Mesangial cell (primary cell): Measurements from ENCODE around the gene ERC1. TPM values are rescaled to one million over a fixed set of nuclear protein-coding genes. Genes with fewer than 3 reads are reported as not detected.

Experiments
- total RNA-seq: library from RNA; depleted of rRNA; stranded (reverse); fragments of >200 nt; gene quantifications from 2 replicates; pipeline ENCODE4 v1.2.3, GENCODE V29; 2015

ERC1 gene
- 13.5 and 21.9 TPM in 2 replicates for total RNA-seq

DNA sequence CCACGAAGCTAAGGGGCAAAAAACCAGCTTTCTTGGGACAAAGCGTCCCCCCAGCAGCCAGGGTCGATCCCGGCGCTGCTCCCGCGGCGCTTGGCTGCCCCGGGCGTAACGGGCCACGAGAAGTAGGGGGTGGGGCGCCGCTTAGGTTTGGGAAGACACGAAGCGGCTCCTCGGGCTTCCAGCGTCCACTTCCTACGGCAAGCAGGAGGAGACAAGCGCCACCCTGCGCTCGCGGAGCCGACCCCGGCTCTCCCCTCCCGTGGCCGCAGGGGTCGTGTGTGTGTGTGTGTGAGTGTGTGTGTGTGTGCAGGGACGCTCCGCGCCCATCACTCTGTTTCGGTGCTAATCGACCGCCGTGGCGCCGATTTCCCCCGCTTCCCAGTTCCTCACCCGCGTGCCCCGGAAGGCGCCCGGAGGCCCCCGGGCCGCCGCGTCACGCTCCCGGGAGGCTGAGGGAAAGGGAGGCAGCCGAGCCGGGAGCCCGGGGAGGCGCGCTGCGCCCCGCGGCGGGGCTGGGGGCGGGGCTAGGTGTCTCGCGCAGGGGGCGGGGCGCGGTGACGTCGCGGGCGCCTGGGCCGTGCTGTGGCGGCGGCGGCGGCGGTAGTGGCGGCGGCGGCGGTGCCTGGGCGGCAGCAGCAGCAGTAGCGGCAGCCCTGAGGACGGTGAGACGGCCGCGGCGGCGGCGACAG lies at the start of gene ERC1:
Gene ERC1 (plus strand): TSS at position 563 of the 689 bp plus-strand sequence. CDS start 36,681 bp downstream, outside the sequence.

DNA sequence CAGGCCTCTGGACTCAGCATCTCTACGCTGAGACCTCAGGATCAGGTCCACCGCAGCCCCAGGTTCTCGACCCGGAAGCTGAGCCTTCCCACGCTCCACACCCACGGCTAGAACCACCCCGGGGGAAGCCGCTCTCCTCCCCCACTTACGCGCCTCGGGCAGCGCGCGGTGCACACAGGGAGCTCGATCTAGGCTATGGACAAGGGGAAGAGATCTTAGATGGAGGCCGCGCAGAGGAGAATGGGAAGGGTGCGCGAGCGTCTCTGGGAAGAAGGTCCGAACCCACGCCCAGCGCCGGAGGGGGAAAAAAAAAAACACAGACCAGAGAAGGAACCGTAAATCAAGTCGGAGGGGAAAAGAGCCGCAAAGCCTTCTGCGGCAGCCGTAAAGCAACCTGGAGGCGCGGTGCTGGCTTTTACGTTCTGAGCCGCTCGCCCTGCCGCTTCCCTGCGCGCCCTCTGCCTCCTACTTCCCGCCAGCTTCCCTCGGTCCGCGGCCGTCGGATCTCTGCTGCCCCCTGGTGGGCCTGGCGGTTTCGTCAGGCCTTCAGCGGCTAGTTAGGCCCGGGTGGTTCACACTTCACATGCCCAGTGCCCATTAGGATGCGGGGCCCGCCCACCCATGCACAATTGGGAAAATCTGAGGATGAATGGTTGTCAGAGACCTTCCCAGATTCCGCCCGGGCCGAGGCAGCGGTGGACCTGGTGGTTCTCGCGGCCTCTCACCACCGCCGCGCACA lies 41.4 kb upstream of the ERC1 start, which contains the start of gene RAD52:
Gene RAD52 (minus strand): TSS at position 242 of the 739 bp plus-strand sequence. CDS start 16,636 bp downstream, outside the sequence.

Other genes with a start within 250 kb of the ERC1 start
- 67.3 and 96.7 TPM in 2 replicates for gene WNK1, start 238.6 kb upstream of the ERC1 start, total RNA-seq
- gene RAD52, start 41.5 kb upstream of the ERC1 start, total RNA-seq, result 8.0 and 15.1 TPM in 2 replicates